WTC11 (cell line): Measurements from ENCODE around the gene CFAP299. TPM values are rescaled to one million over a fixed set of nuclear protein-coding genes. Genes with fewer than 3 reads are reported as not detected.

Experiments used
- ATAC-seq: fragments of 200-7000 bp; cut with Tn5 transposase; 2 replicates; pipeline ENCODE4 v1.10.0; 2021; ENCODE audit warnings: mild to moderate bottlenecking, moderate library complexity
- CTCF ChIA-PET: fragments of 300-600 bp; sonication (Branson Sonifier 250); formaldehyde crosslinking; loops from one replicate; lab custom pipeline; 2021; ENCODE audit warnings: antibody characterized with exemption; lab: Charles Lee
- POLR2A ChIA-PET: fragments of 350-600 bp; sonication (Branson Sonifier 250); formaldehyde crosslinking; loops from one replicate; lab custom pipeline; 2021; ENCODE audit warnings: antibody characterized with exemption; lab: Charles Lee
- DNase-seq: peaks from one replicate; pipeline ENCODE4 v3.0.0; 2021; ENCODE audit warnings: low spot score
- H3K27ac Mint-ChIP-seq: 2 replicates; pipeline ENCODE4 v1.8.0; 2021; ENCODE audit warnings: mixed read lengths
- H3K27me3 Mint-ChIP-seq: 2 replicates; pipeline ENCODE4 v1.8.0; 2021; ENCODE audit warnings: low read depth, mild to moderate bottlenecking, moderate library complexity, mixed read lengths
- H3K36me3 Mint-ChIP-seq: 2 replicates; pipeline ENCODE4 v1.8.0; 2021; ENCODE audit warnings: mixed read lengths
- H3K4me1 Mint-ChIP-seq: 2 replicates; pipeline ENCODE4 v1.8.0; 2022; ENCODE audit warnings: mixed read lengths
- H3K4me3 Mint-ChIP-seq: 2 replicates; pipeline ENCODE4 v1.8.0; 2021; ENCODE audit warnings: mild to moderate bottlenecking, moderate library complexity, mixed read lengths
- H3K9me3 Mint-ChIP-seq: 2 replicates; pipeline ENCODE4 v1.8.0; 2021; ENCODE audit warnings: mixed read lengths
- ATF1 ChIP-seq: sonication (generic); formaldehyde crosslinking; IDR thresholded peaks from 2 replicates; pipeline ENCODE4 v1.8.1; 2023; ENCODE audit warnings: mild to moderate bottlenecking, moderate library complexity, missing genetic modification reagents
- CREM ChIP-seq: sonication (generic); formaldehyde crosslinking; IDR thresholded peaks from 2 replicates; pipeline ENCODE4 v1.8.1; 2022; ENCODE audit warnings: mild to moderate bottlenecking, missing genetic modification reagents, moderate library complexity
- ELF4 ChIP-seq: sonication (generic); formaldehyde crosslinking; IDR thresholded peaks from 2 replicates; pipeline ENCODE4 v1.8.1; 2022; ENCODE audit warnings: low read depth, mild to moderate bottlenecking, moderate library complexity, missing genetic modification reagents
- EMX1 ChIP-seq: fragments of 250-450 bp; sonication (Bioruptor Pico); IDR thresholded peaks from 2 replicates; pipeline ENCODE4 v1.8.0; 2021; ENCODE audit warnings: mild to moderate bottlenecking
- FOXP4 ChIP-seq: sonication (generic); formaldehyde crosslinking; IDR thresholded peaks from 2 replicates; pipeline ENCODE4 v1.8.0; 2022; ENCODE audit warnings: mild to moderate bottlenecking, missing genetic modification reagents
- GRHL2 ChIP-seq: fragments of 250-450 bp; sonication (Bioruptor Pico); IDR thresholded peaks from 2 replicates; pipeline ENCODE4 v1.8.0; 2022; ENCODE audit warnings: mild to moderate bottlenecking, moderate library complexity; ENCODE audit not compliant: insufficient replicate concordance, severe bottlenecking
- GTF2I ChIP-seq: fragments of 250-450 bp; sonication (Bioruptor Pico); conservative IDR thresholded peaks from 2 replicates; pipeline ENCODE4 v1.4.0; 2021; ENCODE audit warnings: mild to moderate bottlenecking
- JAZF1 ChIP-seq: fragments of 250-450 bp; sonication (Bioruptor Pico); IDR thresholded peaks from 2 replicates; pipeline ENCODE4 v1.9.0; 2021; ENCODE audit warnings: moderate library complexity, mild to moderate bottlenecking, inconsistent platforms
- JUN ChIP-seq: sonication (generic); formaldehyde crosslinking; IDR thresholded peaks from 2 replicates; pipeline ENCODE4 v1.8.0; 2023; ENCODE audit warnings: mild to moderate bottlenecking, missing genetic modification reagents
- NFE2L1 ChIP-seq: sonication (generic); formaldehyde crosslinking; IDR thresholded peaks from 2 replicates; pipeline ENCODE4 v1.8.1; 2023; ENCODE audit warnings: missing genetic modification reagents
- RORB ChIP-seq: fragments of 250-450 bp; sonication (Bioruptor Pico); IDR thresholded peaks from 2 replicates; pipeline ENCODE4 v1.9.0; 2021; ENCODE audit warnings: mild to moderate bottlenecking
- SMAD4 ChIP-seq: sonication (generic); formaldehyde crosslinking; IDR thresholded peaks from 2 replicates; pipeline ENCODE4 v1.8.0; 2022; ENCODE audit warnings: mild to moderate bottlenecking, missing genetic modification reagents
- ZBTB21 ChIP-seq: sonication (generic); formaldehyde crosslinking; IDR thresholded peaks from 2 replicates; pipeline ENCODE4 v1.8.1; 2023; ENCODE audit warnings: mild to moderate bottlenecking, missing genetic modification reagents, borderline replicate concordance
- ZBTB43 ChIP-seq: sonication (generic); formaldehyde crosslinking; IDR thresholded peaks from 2 replicates; pipeline ENCODE4 v1.8.1; 2023; ENCODE audit warnings: mild to moderate bottlenecking, missing genetic modification reagents
- ZNF416 ChIP-seq: fragments of 250-450 bp; sonication (Bioruptor Pico); IDR thresholded peaks from 2 replicates; pipeline ENCODE4 v1.9.0; 2021; ENCODE audit warnings: mild to moderate bottlenecking, inconsistent platforms
- ZNF532 ChIP-seq: fragments of 250-450 bp; sonication (Bioruptor Pico); IDR thresholded peaks from 2 replicates; pipeline ENCODE4 v1.9.0; 2021; ENCODE audit warnings: mild to moderate bottlenecking, borderline replicate concordance
- total RNA-seq: library from RNA; stranded (reverse); gene quantifications from 3 replicates; pipeline ENCODE4 v1.2.3, GENCODE V29; 2021
- TF ChIP-seq, protein P1 (sequence below): sonication (generic); formaldehyde crosslinking; IDR thresholded peaks from 2 replicates; pipeline ENCODE4 v1.8.0; 2023; ENCODE audit warnings: missing genetic modification reagents, mild to moderate bottlenecking, borderline replicate concordance
- TF ChIP-seq, protein P2 (sequence below): sonication (generic); formaldehyde crosslinking; IDR thresholded peaks from 2 replicates; pipeline ENCODE4 v1.8.0; 2023; ENCODE audit warnings: missing genetic modification reagents
- TF ChIP-seq, protein P3 (sequence below): sonication (generic); formaldehyde crosslinking; IDR thresholded peaks from 2 replicates; pipeline ENCODE4 v1.8.1; 2022; ENCODE audit warnings: low read depth, mild to moderate bottlenecking, moderate library complexity, missing genetic modification reagents, borderline replicate concordance

Gene CFAP299
- total RNA-seq, 1 experiment from 2014 or later = not detected

- no peak for TF ChIP-seq FOXP4 (CRISPR knock-in tag)
Observed at GRCh38 chr4:80447493-80447892, 112.0 kb downstream of the CFAP299 start (continued).

- no peak overlapping the region for H3K27ac Mint-ChIP-seq
- H3K4me3 Mint-ChIP-seq = no peak overlapping the region
- no peaks in the 10 kb centered on the region for H3K27me3 Mint-ChIP-seq
- no peak for DNase-seq
- CTCF ChIA-PET = no interaction called here
- peaks cover 5% of the 10 kb centered on the region; the same call in 1 of the 2 replicates for H3K4me1 Mint-ChIP-seq
- peaks cover 2% of the 10 kb centered on the region; the same call in 1 of the 2 replicates for H3K36me3 Mint-ChIP-seq
- peaks cover 24% of the 10 kb centered on the region for H3K9me3 Mint-ChIP-seq
- TF ChIP-seq, protein P1, sequence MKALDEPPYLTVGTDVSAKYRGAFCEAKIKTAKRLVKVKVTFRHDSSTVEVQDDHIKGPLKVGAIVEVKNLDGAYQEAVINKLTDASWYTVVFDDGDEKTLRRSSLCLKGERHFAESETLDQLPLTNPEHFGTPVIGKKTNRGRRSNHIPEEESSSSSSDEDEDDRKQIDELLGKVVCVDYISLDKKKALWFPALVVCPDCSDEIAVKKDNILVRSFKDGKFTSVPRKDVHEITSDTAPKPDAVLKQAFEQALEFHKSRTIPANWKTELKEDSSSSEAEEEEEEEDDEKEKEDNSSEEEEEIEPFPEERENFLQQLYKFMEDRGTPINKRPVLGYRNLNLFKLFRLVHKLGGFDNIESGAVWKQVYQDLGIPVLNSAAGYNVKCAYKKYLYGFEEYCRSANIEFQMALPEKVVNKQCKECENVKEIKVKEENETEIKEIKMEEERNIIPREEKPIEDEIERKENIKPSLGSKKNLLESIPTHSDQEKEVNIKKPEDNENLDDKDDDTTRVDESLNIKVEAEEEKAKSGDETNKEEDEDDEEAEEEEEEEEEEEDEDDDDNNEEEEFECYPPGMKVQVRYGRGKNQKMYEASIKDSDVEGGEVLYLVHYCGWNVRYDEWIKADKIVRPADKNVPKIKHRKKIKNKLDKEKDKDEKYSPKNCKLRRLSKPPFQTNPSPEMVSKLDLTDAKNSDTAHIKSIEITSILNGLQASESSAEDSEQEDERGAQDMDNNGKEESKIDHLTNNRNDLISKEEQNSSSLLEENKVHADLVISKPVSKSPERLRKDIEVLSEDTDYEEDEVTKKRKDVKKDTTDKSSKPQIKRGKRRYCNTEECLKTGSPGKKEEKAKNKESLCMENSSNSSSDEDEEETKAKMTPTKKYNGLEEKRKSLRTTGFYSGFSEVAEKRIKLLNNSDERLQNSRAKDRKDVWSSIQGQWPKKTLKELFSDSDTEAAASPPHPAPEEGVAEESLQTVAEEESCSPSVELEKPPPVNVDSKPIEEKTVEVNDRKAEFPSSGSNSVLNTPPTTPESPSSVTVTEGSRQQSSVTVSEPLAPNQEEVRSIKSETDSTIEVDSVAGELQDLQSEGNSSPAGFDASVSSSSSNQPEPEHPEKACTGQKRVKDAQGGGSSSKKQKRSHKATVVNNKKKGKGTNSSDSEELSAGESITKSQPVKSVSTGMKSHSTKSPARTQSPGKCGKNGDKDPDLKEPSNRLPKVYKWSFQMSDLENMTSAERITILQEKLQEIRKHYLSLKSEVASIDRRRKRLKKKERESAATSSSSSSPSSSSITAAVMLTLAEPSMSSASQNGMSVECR = no peak
- no peak for TF ChIP-seq ZBTB21
- no peak for TF ChIP-seq SMAD4
- TF ChIP-seq GRHL2 (CRISPR knock-in tag) = no peak
- TF ChIP-seq ZBTB43 = no peak
- no peak for TF ChIP-seq JAZF1 (CRISPR knock-in tag)
- TF ChIP-seq NFE2L1 (CRISPR knock-in tag) = no peak
- no peak for TF ChIP-seq GTF2I (CRISPR knock-in tag)
- no peak for TF ChIP-seq CREM
- TF ChIP-seq ELF4 = no peak
- no peak for TF ChIP-seq ZNF532 (CRISPR knock-in tag)
- TF ChIP-seq EMX1 (CRISPR knock-in tag) = no peak
- TF ChIP-seq, protein P2, sequence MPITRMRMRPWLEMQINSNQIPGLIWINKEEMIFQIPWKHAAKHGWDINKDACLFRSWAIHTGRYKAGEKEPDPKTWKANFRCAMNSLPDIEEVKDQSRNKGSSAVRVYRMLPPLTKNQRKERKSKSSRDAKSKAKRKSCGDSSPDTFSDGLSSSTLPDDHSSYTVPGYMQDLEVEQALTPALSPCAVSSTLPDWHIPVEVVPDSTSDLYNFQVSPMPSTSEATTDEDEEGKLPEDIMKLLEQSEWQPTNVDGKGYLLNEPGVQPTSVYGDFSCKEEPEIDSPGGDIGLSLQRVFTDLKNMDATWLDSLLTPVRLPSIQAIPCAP (CRISPR knock-in tag) = no peak
- TF ChIP-seq RORB (CRISPR knock-in tag) = no peak
- no peak for TF ChIP-seq ATF1
- TF ChIP-seq ZNF416 = no peak
- TF ChIP-seq, protein P3, sequence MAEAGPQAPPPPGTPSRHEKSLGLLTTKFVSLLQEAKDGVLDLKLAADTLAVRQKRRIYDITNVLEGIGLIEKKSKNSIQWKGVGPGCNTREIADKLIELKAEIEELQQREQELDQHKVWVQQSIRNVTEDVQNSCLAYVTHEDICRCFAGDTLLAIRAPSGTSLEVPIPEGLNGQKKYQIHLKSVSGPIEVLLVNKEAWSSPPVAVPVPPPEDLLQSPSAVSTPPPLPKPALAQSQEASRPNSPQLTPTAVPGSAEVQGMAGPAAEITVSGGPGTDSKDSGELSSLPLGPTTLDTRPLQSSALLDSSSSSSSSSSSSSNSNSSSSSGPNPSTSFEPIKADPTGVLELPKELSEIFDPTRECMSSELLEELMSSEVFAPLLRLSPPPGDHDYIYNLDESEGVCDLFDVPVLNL (CRISPR knock-in tag) = no peak
- TF ChIP-seq JUN (CRISPR knock-in tag) = no peak
- TF ChIP-seq, all 79 proteins: peak for 0
- no peak for ATAC-seq
- POLR2A ChIA-PET = no interaction called here
Observed at GRCh38 chr4:80448056-80448455, 112.5 kb downstream of the CFAP299 start.
